Left lung (tissue), 10 donors: Measurements from ENCODE around the gene RAD54L2. TPM values are rescaled to one million over a fixed set of nuclear protein-coding genes. Genes with fewer than 3 reads are reported as not detected.
A peak's percentile ranks its signal among the peaks of the same experiment; 100 is the strongest.

ENCODE experiments used
- ATAC-seq: fragments of 200-7000 bp; cut with Tn5 transposase; one replicate; pipeline ENCODE4 v1.9.1; 2020; ENCODE audit warnings: moderate library complexity
- DNase-seq, 4 donors: peaks; one replicate each; pipeline ENCODE4 v3.0.0-alpha.2; 2013 to 2020
- H3K27ac ChIP-seq, 2 donors: fragments of 200-600 bp; sonication (generic) in 1 of 2; one replicate each; pipeline versions ENCODE4 v1.5.0 to v1.8.0; 2020 to 2021
- H3K27me3 ChIP-seq, 2 donors: fragments of 200-600 bp; sonication (generic) in 1 of 2; one replicate each; pipeline versions ENCODE4 v1.5.0 to v1.8.0; 2020 to 2021
- H3K36me3 ChIP-seq, 2 donors: fragments of 200-600 bp; sonication (generic) in 1 of 2; one replicate each; pipeline versions ENCODE4 v1.5.0 to v1.8.0; 2020 to 2021
- H3K4me1 ChIP-seq, 2 donors: fragments of 200-600 bp; one replicate each; pipeline ENCODE4 v1.8.0; 2021
- H3K4me3 ChIP-seq, 2 donors: fragments of 200-600 bp; sonication (generic) in 1 of 2; one replicate each; pipeline versions ENCODE4 v1.5.0 to v1.8.0; 2020 to 2021; ENCODE audit warnings: mild to moderate bottlenecking in 1 of 2
- H3K9me3 ChIP-seq, 2 donors: fragments of 200-600 bp; sonication (generic) in 1 of 2; one replicate each; pipeline versions ENCODE4 v1.5.0 to v1.8.0; 2020 to 2021
- intact Hi-C, 2 donors: fragments of 100-400 bp; cut with DNase I; formaldehyde crosslinking; loops; one replicate each; pipeline versions ENCODE4 v1.11.2 to v1.14.2; 2022
- polyA plus RNA-seq, 6 donors: library from polyadenylated mRNA; unstranded; fragments of 120-200 nt; gene quantifications; one replicate each; pipeline ENCODE4 v1.2.1, GENCODE V29; 2013; ENCODE audit not compliant: insufficient read length in 6 of 6
- total RNA-seq, 2 donors: library from RNA; stranded (reverse); fragmentation: NEBNext Ultra II Directional; extraction: Animal tissue kit (Norgen Biotek cat#: 25700); gene quantifications; one replicate each; pipeline ENCODE4 v1.2.1, GENCODE V29; 2021
- TF ChIP-seq, protein P1 (sequence below), 2 donors: fragments of 200-600 bp; sonication (generic) in 1 of 2; IDR thresholded peaks; one replicate each; pipeline versions ENCODE4 v1.5.0 to v1.8.0; 2021; ENCODE audit warnings: antibody characterized with exemption in 2 of 2
- donor health status: DM: no; HTN: yes; CAD: no.
- donor health status: DM: no; HTN: no; CAD: no.

RAD54L2 gene
- total and polyA plus RNA-seq, 8 donors: 18.0 to 22.9 (median 19.9) TPM

DNA sequence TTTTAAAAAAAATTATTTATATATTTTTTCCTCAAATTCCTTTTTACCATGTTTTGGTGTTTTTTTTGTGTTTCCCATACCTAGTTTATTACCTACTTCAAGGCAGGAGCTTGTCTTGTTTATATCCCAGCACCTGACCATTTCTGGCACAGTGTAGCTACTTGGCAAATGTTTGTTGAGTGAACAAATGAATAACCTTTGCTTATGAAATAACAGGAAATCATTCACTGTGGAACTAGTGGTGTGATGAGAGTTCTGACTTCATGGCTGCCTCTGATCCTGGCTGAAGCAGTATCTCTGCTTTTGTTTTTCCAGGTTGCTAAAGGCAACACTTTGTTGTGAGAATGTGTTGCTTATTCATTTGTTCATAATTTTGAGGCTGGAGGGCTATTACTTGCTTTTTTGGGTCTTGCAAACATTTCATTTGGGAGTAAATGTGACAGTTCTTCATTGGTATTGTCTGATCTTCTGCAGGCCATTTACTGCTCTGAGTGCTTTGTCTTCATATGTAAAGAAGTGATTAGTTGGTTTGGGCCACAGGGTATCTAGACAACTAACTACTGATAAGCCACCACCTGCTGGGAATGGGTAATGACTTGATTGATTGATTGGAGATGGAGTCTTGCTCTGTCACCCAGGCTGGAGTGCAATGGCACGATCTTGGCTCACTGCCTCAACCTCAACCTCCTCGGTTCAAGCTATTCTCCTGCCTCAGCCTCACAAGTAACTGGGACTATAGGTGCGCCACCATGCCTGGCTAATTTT lies 5.7 kb downstream of the RAD54L2 start:
- no peaks in the 10 kb centered on the region for H3K27me3 ChIP-seq
- H3K4me1 ChIP-seq: peaks cover 0 to 16% of the 10 kb centered on the region in 2 donors
- H3K4me3 ChIP-seq: no peak overlapping the region
- ATAC-seq (no peak), DNase-seq (no peak)
- H3K36me3 ChIP-seq: peaks cover 0 to 38% of the 10 kb centered on the region in 2 donors
- TF ChIP-seq, protein P1, sequence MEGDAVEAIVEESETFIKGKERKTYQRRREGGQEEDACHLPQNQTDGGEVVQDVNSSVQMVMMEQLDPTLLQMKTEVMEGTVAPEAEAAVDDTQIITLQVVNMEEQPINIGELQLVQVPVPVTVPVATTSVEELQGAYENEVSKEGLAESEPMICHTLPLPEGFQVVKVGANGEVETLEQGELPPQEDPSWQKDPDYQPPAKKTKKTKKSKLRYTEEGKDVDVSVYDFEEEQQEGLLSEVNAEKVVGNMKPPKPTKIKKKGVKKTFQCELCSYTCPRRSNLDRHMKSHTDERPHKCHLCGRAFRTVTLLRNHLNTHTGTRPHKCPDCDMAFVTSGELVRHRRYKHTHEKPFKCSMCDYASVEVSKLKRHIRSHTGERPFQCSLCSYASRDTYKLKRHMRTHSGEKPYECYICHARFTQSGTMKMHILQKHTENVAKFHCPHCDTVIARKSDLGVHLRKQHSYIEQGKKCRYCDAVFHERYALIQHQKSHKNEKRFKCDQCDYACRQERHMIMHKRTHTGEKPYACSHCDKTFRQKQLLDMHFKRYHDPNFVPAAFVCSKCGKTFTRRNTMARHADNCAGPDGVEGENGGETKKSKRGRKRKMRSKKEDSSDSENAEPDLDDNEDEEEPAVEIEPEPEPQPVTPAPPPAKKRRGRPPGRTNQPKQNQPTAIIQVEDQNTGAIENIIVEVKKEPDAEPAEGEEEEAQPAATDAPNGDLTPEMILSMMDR (IDR thresholded peaks at IDR 0.05): no peak
- intact Hi-C loops: no loop called here
- no peaks in the 10 kb centered on the region for H3K9me3 ChIP-seq
- no peak overlapping the region for H3K27ac ChIP-seq

DNA sequence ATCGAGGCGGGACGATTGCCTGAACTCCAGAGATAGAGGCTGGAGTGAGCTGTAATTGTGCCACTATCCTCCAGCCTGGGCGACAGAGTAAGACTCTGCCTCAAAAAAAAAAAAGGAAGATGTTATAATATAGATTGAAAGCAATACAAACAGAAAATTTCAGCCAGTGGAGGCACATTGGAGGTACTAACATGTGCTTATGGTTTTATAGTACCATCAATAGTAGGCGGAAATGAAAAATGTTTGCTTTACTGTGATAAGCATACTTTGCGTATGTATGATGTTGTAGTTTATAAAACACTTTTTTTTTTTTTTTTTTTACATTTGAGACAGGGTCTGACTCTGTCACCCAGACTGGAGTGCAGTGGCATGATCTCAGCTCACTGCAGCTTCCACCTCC lies 8.8 kb downstream of the RAD54L2 start:
- H3K27ac ChIP-seq: no peak overlapping the region
- H3K27me3 ChIP-seq: no peaks in the 10 kb centered on the region
- TF ChIP-seq, protein P1 (IDR thresholded peaks at IDR 0.05): no peak
- intact Hi-C loops: no loop called here
- no peak for DNase-seq
- H3K9me3 ChIP-seq: no peaks in the 10 kb centered on the region
- no peak overlapping the region for H3K4me3 ChIP-seq
- H3K4me1 ChIP-seq: no peaks in the 10 kb centered on the region
- no peak for ATAC-seq
- peaks cover 0 to 62% of the 10 kb centered on the region in 2 donors for H3K36me3 ChIP-seq

DNA sequence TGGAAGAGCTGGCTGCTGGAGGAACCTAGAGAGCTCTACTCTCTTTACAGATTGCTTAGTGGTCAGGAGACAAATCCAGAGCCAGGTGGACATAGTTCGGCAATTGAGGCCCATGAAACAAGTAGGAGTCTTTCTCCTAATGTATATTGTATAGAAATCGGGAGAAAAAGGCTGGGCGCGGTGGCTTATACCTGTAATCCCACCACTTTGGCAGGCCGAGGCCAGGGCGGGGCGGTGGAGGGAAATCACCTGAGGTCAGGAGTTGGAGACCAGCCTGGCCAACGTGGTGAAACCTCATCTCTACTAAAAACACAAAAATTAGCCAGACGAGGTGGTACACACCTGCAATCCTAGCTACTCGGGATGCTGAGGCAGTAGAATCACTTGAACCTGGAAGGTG lies 10.8 kb downstream of the RAD54L2 start:
- H3K4me3 ChIP-seq: no peak overlapping the region
- intact Hi-C loops: no loop called here
- H3K9me3 ChIP-seq: no peaks in the 10 kb centered on the region
- no peak for DNase-seq
- TF ChIP-seq, protein P1 (IDR thresholded peaks at IDR 0.05): no peak
- peaks cover 0 to 65% of the 10 kb centered on the region in 2 donors for H3K36me3 ChIP-seq
- no peak for ATAC-seq
- H3K27ac ChIP-seq: no peak overlapping the region
- no peaks in the 10 kb centered on the region for H3K4me1 ChIP-seq
- H3K27me3 ChIP-seq: no peaks in the 10 kb centered on the region

DNA sequence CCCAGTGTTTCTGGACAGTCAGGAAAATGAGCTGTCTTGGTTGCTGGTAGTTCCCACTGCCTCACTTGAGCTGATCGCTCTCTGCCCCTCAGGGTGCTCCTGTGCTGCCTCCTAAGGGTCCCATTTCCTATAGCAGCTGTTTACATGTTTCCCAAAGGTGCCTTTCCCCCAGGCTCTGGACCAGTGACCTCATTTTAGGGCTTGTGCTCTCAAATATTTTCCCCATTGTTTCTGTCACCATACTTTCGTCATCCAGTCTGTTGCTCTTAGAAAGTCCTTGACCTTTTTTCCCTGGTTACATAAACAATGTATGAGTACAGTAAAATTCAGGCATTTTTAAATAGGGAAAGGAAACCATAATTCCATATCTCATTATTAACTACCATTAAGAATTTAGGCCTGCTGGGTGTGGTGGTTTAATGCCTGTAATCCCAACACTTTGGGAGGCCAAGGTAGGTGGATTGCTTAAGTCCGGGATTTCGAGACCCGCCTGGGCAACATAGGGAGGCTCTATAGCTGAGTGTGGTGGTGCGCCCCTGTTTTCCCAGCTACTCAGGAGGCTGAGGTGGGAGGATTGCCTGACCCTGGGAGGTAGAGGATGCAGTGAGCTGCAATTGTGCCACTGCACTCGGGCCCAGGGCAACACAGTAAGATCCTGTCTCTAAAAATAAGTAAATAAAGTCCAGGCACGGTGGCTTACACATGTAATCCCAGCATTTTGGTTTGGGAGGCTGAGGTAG lies 11.7 kb downstream of the RAD54L2 start:
- Histone ChIP-seq H3K36me3 (peaks cover 0 to 69% of the 10 kb centered on the region in 2 donors), H3K27ac (no peak overlapping the region), H3K4me3 (no peak overlapping the region), H3K4me1 (no peaks in the 10 kb centered on the region), H3K9me3 (no peaks in the 10 kb centered on the region), H3K27me3 (no peaks in the 10 kb centered on the region)
- TF ChIP-seq, protein P1 (IDR thresholded peaks at IDR 0.05): no peak
- peak in 1 of 4 donors; percentile 11 for DNase-seq
- ATAC-seq: peak; percentile 69
- intact Hi-C loops: no loop called here

DNA sequence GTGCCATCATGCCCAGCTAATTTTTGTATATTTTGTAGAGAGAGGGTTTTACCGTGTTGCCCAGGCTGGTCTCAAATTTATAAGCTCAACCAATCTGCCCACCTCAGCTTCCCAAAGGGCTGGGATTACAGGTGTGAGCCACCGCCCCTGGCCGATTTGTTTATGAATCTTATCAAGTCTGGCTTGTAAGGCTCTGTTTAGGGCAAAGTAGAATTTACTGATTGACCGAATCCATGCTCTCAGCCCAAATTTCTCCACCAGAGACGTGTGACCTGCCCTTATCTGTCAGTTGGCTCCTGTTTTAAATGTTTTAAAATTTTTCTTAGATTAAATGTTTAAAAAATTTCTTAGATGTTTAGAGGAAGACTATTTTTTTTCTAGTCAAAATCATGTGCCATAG lies 19.5 kb downstream of the RAD54L2 start:
- DNase-seq: no peak
- no peaks in the 10 kb centered on the region for H3K9me3 ChIP-seq
- TF ChIP-seq, protein P1 (IDR thresholded peaks at IDR 0.05): no peak
- H3K4me1 ChIP-seq: no peaks in the 10 kb centered on the region
- H3K4me3 ChIP-seq: no peak overlapping the region
- H3K27me3 ChIP-seq: no peaks in the 10 kb centered on the region
- no peak for ATAC-seq
- no peak overlapping the region for H3K27ac ChIP-seq
- peaks cover 0 to 38% of the 10 kb centered on the region in 2 donors for H3K36me3 ChIP-seq
- intact Hi-C loops: no loop called here
